Esophagus squamous epithelium (tissue), 5 donors: ENCODE results near the gene SGIP1. TPM values are rescaled to one million over a fixed set of nuclear protein-coding genes. Genes with fewer than 3 reads are reported as not detected.

Source experiments
- DNase-seq: peaks from one replicate; lab custom pipeline; 2025; lab: John Stamatoyannopoulos, UW
- H3K27ac ChIP-seq, 4 donors: fragments of 200-600 bp; sonication (generic); one replicate each; pipeline ENCODE4 v1.5.1; 2016 to 2019; ENCODE audit warnings: mild to moderate bottlenecking in 1 of 4
- H3K27me3 ChIP-seq, 4 donors: fragments of 200-600 bp; sonication (generic); 1 replicate in 3 of 4; 2 replicates in 1 of 4; pipeline versions ENCODE4 v1.5.1 to v1.6.0; 2017 to 2021; ENCODE audit warnings: antibody characterized with exemption in 1 of 4
- H3K36me3 ChIP-seq, 3 donors: fragments of 200-600 bp; sonication (generic); one replicate each; pipeline ENCODE4 v1.5.1; 2016 to 2019
- H3K4me1 ChIP-seq, 3 donors: fragments of 200-600 bp; sonication (generic); one replicate each; pipeline ENCODE4 v1.5.1; 2017 to 2019
- H3K4me3 ChIP-seq, 4 donors: fragments of 200-600 bp; sonication (generic); 1 replicate in 3 of 4; 2 replicates in 1 of 4; pipeline ENCODE4 v1.5.1; 2016 to 2019; ENCODE audit warnings: mild to moderate bottlenecking in 2 of 4, moderate library complexity in 1 of 4
- H3K9me3 ChIP-seq, 3 donors: fragments of 200-600 bp; sonication (generic); one replicate each; pipeline ENCODE4 v1.5.1; 2016 to 2019
- POLR2A ChIP-seq, 4 donors: fragments of 450-650 bp; IDR thresholded peaks; one replicate each; pipeline ENCODE4 v1.6.1; 2017; ENCODE audit warnings: antibody characterized with exemption in 4 of 4, mild to moderate bottlenecking in 4 of 4, moderate library complexity in 3 of 4
- WGBS, 2 donors: methylation state at CpG; one replicate each; pipeline ENCODE4 v1.1.5; 2018; 5-methylcytosine and 5-hydroxymethylcytosine counted together
- intact Hi-C: fragments of 100-400 bp; cut with DNase I; formaldehyde crosslinking; loops from one replicate; pipeline ENCODE4 v1.15.0; 2022
- total RNA-seq, 4 donors: library from RNA; depleted of rRNA; stranded (reverse); fragments of >200 nt; gene quantifications; one replicate each; pipeline ENCODE4 v1.1.0, GENCODE V29; 2016
- TF ChIP-seq, protein P1 (sequence below), 6 experiments: fragments of 450-650 bp in 4 of 6; fragments of 200-600 bp in 2 of 6; sonication (generic) in 2 of 6; IDR thresholded peaks; one replicate each; pipeline ENCODE4 v1.5.1; 2016 to 2019; ENCODE audit warnings: antibody characterized with exemption in 6 of 6, mild to moderate bottlenecking in 4 of 6, moderate library complexity in 4 of 6
- donor health status: DM: yes; HTN: yes; CAD: no.

SGIP1 gene
- total RNA-seq, 4 donors from 2014 or later: 0.35 to 5.2 (median 2.3) TPM; not detected in 1

DNA sequence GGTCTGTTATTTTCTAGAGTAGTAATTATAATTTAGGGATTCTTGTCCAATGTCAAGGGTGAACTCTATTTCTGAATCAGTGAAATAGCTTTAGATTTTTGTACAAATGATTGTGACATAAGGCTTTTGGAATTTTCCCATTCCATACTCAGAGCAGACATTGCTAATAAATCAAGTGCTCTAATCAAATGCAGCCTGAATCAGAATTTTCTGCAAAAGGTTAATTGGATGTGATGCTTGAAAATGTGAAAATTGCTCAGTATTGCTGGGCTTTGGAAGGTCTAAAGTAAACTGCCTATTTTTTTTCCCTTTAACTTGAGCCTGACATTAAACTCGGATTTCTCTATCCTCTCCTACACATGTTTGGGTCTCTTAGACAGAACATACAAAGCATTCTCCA lies 23.2 kb downstream of the SGIP1 start:
- Histone ChIP-seq H3K4me1 (peaks cover 0 to 21% (median 0%) of the 10 kb centered on the region in 3 donors), H3K27me3 (no peaks in the 10 kb centered on the region), H3K36me3 (no peaks in the 10 kb centered on the region), H3K4me3 (no peak overlapping the region), H3K9me3 (no peaks in the 10 kb centered on the region), H3K27ac (no peak overlapping the region)
- no peak for DNase-seq
- 55 to 63% methylated on average over 1 of the region's 1 CpG for WGBS, 2 donors
- intact Hi-C loops: no loop called here
- TF ChIP-seq, protein P1, sequence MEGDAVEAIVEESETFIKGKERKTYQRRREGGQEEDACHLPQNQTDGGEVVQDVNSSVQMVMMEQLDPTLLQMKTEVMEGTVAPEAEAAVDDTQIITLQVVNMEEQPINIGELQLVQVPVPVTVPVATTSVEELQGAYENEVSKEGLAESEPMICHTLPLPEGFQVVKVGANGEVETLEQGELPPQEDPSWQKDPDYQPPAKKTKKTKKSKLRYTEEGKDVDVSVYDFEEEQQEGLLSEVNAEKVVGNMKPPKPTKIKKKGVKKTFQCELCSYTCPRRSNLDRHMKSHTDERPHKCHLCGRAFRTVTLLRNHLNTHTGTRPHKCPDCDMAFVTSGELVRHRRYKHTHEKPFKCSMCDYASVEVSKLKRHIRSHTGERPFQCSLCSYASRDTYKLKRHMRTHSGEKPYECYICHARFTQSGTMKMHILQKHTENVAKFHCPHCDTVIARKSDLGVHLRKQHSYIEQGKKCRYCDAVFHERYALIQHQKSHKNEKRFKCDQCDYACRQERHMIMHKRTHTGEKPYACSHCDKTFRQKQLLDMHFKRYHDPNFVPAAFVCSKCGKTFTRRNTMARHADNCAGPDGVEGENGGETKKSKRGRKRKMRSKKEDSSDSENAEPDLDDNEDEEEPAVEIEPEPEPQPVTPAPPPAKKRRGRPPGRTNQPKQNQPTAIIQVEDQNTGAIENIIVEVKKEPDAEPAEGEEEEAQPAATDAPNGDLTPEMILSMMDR (IDR thresholded peaks at IDR 0.05): no peak
- no peak for TF ChIP-seq POLR2A (IDR thresholded peaks at IDR 0.05)

DNA sequence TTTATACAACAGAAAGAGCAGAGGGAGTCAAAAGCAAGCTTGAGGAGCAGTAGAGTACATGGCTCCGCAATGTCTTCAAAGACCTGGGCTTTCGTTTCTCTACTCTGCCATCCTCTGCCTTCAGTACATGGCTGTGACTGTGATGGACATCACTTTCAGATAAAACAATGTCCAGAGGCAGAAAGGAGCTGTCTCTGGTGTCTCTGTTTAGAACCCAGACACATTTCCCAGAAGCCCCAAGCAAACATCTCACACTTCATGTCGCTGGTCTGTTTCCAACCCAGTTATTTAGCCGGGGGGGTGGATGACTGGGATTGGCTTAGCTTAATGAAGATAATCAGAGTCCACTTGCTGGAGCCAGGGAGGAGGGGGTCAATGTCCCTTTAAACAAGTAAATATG lies 25.6 kb downstream of the SGIP1 start:
- DNase-seq: no peak
- no peaks in the 10 kb centered on the region for H3K9me3 ChIP-seq
- intact Hi-C loops: no loop called here
- no peaks in the 10 kb centered on the region for H3K36me3 ChIP-seq
- no peak overlapping the region for H3K27ac ChIP-seq
- WGBS, 2 donors: 86% methylated on average over 4 of the region's 4 CpGs
- peaks cover 0 to 16% (median 3%) of the 10 kb centered on the region in 3 donors for H3K4me1 ChIP-seq
- no peak overlapping the region for H3K4me3 ChIP-seq
- TF ChIP-seq POLR2A (IDR thresholded peaks at IDR 0.05): no peak
- TF ChIP-seq, protein P1 (IDR thresholded peaks at IDR 0.05): no peak
- no peaks in the 10 kb centered on the region for H3K27me3 ChIP-seq

DNA sequence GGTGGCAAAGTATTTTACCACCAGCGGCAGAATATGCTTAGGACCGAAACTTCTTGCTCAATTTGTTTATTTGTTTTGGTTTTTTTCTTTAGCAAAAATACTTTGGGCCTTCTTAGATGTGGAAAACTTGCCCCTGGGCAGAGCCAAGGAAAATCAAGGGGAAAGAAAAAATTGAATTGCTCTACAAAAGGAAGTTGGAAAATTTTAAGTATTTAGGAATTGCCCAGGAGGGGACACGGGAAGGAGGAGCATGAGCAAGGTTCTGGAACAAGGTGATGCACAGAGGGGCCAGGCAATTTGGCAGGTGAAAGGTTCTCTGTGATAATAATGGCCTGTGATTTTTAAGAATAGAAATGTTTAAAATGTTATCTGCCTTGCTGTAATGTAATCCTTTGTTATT lies 28.6 kb downstream of the SGIP1 start:
- TF ChIP-seq POLR2A (IDR thresholded peaks at IDR 0.05): no peak
- TF ChIP-seq, protein P1 (IDR thresholded peaks at IDR 0.05): no peak
- 60 to 70% methylated on average over 3 of the region's 3 CpGs for WGBS, 2 donors
- peak overlapping the region in 2 of 4 donors; percentile 54 to 68 for H3K27ac ChIP-seq
- no peaks in the 10 kb centered on the region for H3K36me3 ChIP-seq
- no peaks in the 10 kb centered on the region for H3K9me3 ChIP-seq
- no peak overlapping the region for H3K4me3 ChIP-seq
- peaks cover 0 to 7% (median 3%) of the 10 kb centered on the region in 3 donors for H3K4me1 ChIP-seq
- no peaks in the 10 kb centered on the region for H3K27me3 ChIP-seq
- DNase-seq: no peak
- intact Hi-C loops: no loop called here

DNA sequence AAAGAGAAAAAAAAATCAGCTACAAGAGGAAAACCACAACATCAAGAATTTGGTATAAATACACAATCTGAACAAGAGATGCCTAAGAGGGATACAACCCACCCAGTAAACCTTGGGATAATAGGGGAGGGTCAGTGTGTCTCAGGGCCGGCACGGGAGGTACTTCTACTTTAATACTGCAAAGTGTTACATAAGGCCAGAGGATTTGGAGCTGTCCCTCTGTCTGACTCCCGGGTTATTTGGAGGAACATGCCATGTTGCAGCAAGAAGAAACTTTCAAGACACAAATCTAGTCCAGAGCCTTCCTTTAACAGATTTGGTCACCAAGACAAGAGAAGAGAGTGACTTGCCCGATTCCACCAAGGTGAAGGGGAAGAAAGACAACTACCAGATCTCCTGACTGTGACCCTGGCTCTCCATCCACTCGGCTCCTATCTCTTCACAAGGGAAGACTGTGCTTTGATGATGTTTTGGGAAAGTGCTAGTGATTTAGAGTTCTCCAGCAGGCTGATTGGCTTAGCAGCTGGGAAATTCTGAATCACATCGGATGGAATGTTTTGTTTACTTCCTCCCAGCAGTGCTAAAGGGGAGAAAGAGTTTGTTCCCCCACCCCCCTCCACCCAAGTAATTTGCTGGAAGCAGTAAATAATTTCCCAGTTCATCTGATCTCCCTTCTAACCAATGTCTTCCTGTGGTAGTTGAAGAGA lies 29.3 kb downstream of the SGIP1 start:
- no peaks in the 10 kb centered on the region for H3K27me3 ChIP-seq
- H3K4me1 ChIP-seq: peaks cover 0 to 7% (median 3%) of the 10 kb centered on the region in 3 donors
- H3K36me3 ChIP-seq: no peaks in the 10 kb centered on the region
- H3K27ac ChIP-seq: peak overlapping the region in 3 of 4 donors; percentile 54 to 68 (median 68)
- 39 to 45% methylated on average over 6 of the region's 6 CpGs for WGBS, 2 donors
- intact Hi-C loops: no loop called here
- TF ChIP-seq POLR2A (IDR thresholded peaks at IDR 0.05): peak in 1 of 4 donors; percentile 18
- TF ChIP-seq, protein P1 (IDR thresholded peaks at IDR 0.05): no peak
- H3K9me3 ChIP-seq: no peaks in the 10 kb centered on the region
- H3K4me3 ChIP-seq: peak overlapping the region in 2 of 4 donors; percentile 2 to 15
- DNase-seq: no peak

DNA sequence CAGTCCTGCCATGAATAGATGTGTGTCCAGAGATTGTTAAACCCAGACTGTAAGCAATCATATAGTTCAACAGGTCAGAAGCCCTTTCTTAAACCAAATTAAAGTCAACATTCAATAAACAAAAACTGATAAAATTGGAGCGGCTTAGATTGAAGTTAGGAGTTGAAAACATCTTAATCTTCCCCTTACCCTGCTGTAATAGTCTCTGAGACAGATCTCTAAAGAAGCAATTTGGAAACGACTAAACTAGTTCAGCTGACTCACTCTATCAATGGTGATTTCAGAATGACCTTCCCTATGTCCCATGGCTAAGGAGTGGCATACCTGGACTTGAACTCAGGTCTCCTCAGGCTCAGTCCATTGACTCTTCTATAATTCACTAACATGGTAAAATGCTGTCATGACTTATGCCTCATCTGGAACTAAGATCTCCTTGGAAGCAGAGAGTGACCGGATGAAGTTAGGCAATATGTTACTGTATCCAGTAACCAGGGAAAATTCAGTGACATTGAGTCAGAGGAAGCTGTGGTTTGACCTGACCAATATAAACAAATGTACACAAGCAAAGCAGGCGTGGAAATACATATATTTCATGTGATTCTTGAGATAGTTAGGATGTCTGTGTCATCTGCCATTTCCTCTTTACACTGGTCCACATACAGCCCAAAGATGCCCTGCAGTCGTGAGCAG lies 30.1 kb downstream of the SGIP1 start:
- no peaks in the 10 kb centered on the region for H3K27me3 ChIP-seq
- TF ChIP-seq, protein P1 (IDR thresholded peaks at IDR 0.05): no peak
- no peak for TF ChIP-seq POLR2A (IDR thresholded peaks at IDR 0.05)
- WGBS, 2 donors: 48 to 50% methylated on average over 5 of the region's 5 CpGs
- H3K4me3 ChIP-seq: no peak overlapping the region
- H3K27ac ChIP-seq: peak overlapping the region; percentile 3 to 68 (median 61)
- no peaks in the 10 kb centered on the region for H3K36me3 ChIP-seq
- H3K9me3 ChIP-seq: no peaks in the 10 kb centered on the region
- H3K4me1 ChIP-seq: peaks cover 0 to 7% (median 3%) of the 10 kb centered on the region in 3 donors
- no peak for DNase-seq
- intact Hi-C loops: no loop called here
